Measurements from ENCODE around the gene RRP15. TPM values are rescaled to one million over a fixed set of nuclear protein-coding genes. Genes with fewer than 3 reads are reported as not detected.
A peak's percentile ranks its signal among the peaks of the same experiment; 100 is the strongest.

Gene RRP15
- total and polyA plus RNA-seq, 2 of the 13 experiments (the other 11 are each of a cell fraction or from before 2014, with no cell fraction given): 2.1 to 37.5 TPM

DNA sequence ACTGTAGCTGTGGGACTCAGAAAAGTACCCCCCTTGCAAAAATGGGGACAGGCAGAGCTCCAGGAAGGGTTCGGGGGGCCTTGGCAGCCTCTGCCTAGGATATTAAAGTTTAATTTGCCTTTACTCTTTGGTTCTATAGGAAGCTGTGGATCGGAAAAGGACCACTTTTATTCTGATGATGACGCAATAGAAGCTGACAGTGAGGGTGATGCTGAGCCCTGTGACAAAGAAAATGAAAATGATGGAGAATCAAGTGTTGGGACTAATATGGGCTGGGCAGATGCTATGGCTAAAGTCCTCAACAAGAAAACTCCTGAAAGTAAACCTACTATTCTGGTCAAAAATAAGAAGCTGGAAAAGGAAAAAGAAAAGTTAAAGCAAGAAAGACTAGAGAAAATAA is 17.1 kb downstream of the RRP15 start:
- Histone ChIP-seq H3K9ac (ENCODE audit: insufficient read depth, low read depth, low read length) (no peak overlapping the region), H3K79me2 (ENCODE audit: insufficient read depth, low read length) (peaks cover 16% of the 10 kb centered on the region), H3K4me2 (ENCODE audit: low read depth, low read length) (no peak overlapping the region), H4K20me1 (ENCODE audit: insufficient read depth, low read length) (no peaks in the 10 kb centered on the region; the same call in 1 of the 2 replicates), H3K4me1 (ENCODE audit: insufficient read depth, low read length) (no peaks in the 10 kb centered on the region), H3K27me3 (ENCODE audit: control insufficient read depth in 1 of 2, insufficient read depth in 2 of 2, low read length in 2 of 2) (no peaks in the 10 kb centered on the region; a peak in 1 of 5 replicates), H3K9me3 (ENCODE audit: low read length) (no peaks in the 10 kb centered on the region), H2AFZ (ENCODE audit: low read length) (no peak overlapping the region), H3K27ac (ENCODE audit: extremely low read length, insufficient read depth, low read length) (no peak overlapping the region), H3K36me3 (replicated peaks in 1 of 2; ENCODE audit: control insufficient read depth in 1 of 2, insufficient read depth in 2 of 2, low read length in 2 of 2) (peaks cover 11 to 30% of the 10 kb centered on the region in 2 experiments; a peak in 4 of 5 replicates), H3K4me3 (replicated peaks in 1 of 3; ENCODE audit: insufficient read depth in 1 of 3, low read depth in 2 of 3, low read length in 3 of 3) (no peak overlapping the region)
- POLR2A ChIA-PET: no interaction called here
- 93% methylated on average over 3 of the region's 3 CpGs for WGBS (ENCODE audit: low lambda C conversion rate)
- TF ChIP-seq CEBPB (IDR thresholded peaks at IDR 0.05; ENCODE audit: borderline replicate concordance, low read depth, low read length) (peak; percentile 72; the same call in 1 of the 2 replicates), ZMAT3 (CRISPR knock-in tag; conservative IDR thresholded peaks at IDR 0.05) (no peak)
- DNase-seq (ENCODE audit: low spot score) (no peak), FAIRE-seq (no peak), ATAC-seq (no peak)
- BruUV-seq (replicated peaks): no TSS peak
- CTCF ChIA-PET (ENCODE audit: low intra/inter-chr PET ratio, low total read pairs): no interaction called here
- in situ Hi-C loops (cut with HindIII; ENCODE audit: extremely low pct_ligation_motif_present, low pct_unique_long_range_greater_than_20kb): no loop called here
- intact Hi-C loops (cut with micrococcal nuclease; ENCODE audit: unreplicated experiment): no loop called here

DNA sequence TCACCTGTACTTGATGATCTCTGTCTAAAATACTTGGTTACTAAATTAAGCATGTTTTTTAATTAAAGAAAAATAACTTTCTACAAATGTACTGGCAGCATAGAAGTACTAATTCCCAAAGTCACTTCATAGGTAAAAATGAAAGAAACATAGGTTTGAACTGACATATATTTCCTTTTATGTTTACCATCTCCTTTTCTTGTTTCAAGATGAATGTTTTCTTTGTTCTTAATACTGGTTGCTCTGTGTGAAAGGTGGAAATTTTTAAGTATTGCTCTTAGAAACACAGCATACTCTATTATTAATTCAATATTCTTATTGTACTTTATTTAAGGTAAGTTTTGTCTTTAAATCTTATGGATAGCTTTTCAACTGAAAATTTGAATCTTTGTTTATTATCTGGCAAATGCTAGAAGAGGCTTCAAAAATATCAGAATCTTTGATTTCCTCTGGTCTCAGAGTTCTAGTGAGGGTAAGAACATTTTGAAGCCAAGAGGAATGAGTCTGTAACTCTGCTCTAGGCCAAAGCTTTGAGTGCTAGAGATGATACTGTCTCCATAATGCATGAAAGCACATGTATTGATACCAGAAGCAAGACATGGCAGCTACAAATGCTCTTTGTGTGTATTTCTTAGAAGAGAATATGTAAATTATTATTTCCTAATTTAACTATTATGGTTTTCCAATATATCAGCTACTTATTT is 18.2 kb downstream of the RRP15 start:
- in situ Hi-C loops (cut with HindIII; ENCODE audit: extremely low pct_ligation_motif_present, low pct_unique_long_range_greater_than_20kb): no loop called here
- H3K36me3 ChIP-seq (replicated peaks in 1 of 2; ENCODE audit: control insufficient read depth in 1 of 2, insufficient read depth in 2 of 2, low read length in 2 of 2): peaks cover 11 to 37% of the 10 kb centered on the region in 2 experiments; a peak in 4 of 5 replicates
- DNase-seq (ENCODE audit: low spot score) (no peak), FAIRE-seq (no peak), ATAC-seq (no peak)
- no peak overlapping the region for H3K9ac ChIP-seq (ENCODE audit: insufficient read depth, low read depth, low read length)
- no TSS peak for BruUV-seq (replicated peaks)
- H3K4me3 ChIP-seq (replicated peaks in 1 of 3; ENCODE audit: insufficient read depth in 1 of 3, low read depth in 2 of 3, low read length in 3 of 3): no peak overlapping the region
- no peak overlapping the region for H3K27ac ChIP-seq (ENCODE audit: extremely low read length, insufficient read depth, low read length)
- no peak overlapping the region for H3K4me2 ChIP-seq (ENCODE audit: low read depth, low read length)
- ChIA-PET CTCF (ENCODE audit: low intra/inter-chr PET ratio, low total read pairs) (no interaction called here), POLR2A (no interaction called here)
- H3K79me2 ChIP-seq (ENCODE audit: insufficient read depth, low read length): peaks cover 16% of the 10 kb centered on the region
- intact Hi-C loops (cut with micrococcal nuclease; ENCODE audit: unreplicated experiment): no loop called here
- H2AFZ ChIP-seq (ENCODE audit: low read length): no peak overlapping the region
- H3K9me3 ChIP-seq (ENCODE audit: low read length): no peaks in the 10 kb centered on the region
- no peaks in the 10 kb centered on the region for H3K4me1 ChIP-seq (ENCODE audit: insufficient read depth, low read length)
- H4K20me1 ChIP-seq (ENCODE audit: insufficient read depth, low read length): no peaks in the 10 kb centered on the region; the same call in 1 of the 2 replicates
- no peak for TF ChIP-seq TAF1 (CRISPR knock-in tag; IDR thresholded peaks at IDR 0.05)
- no peak for TF ChIP-seq ZNF616 (CRISPR knock-in tag; IDR thresholded peaks at IDR 0.05; ENCODE audit: low read depth)
- TF ChIP-seq ZBTB7B (CRISPR knock-in tag; IDR thresholded peaks at IDR 0.05): no peak
- no peak for TF ChIP-seq MEIS1 (CRISPR knock-in tag; IDR thresholded peaks at IDR 0.05; ENCODE audit: borderline replicate concordance)
- no peak for TF ChIP-seq CBX1 (IDR thresholded peaks at IDR 0.05; ENCODE audit: low read depth)
- TF ChIP-seq FOXC1 (CRISPR knock-in tag; IDR thresholded peaks at IDR 0.05; ENCODE audit: borderline replicate concordance): no peak
- no peak for TF ChIP-seq NR2F1 (CRISPR knock-in tag; IDR thresholded peaks at IDR 0.05)
- TF ChIP-seq RBM22 (optimal IDR thresholded peaks at IDR 0.05; ENCODE audit: low read length): no peak
- no peak for TF ChIP-seq REXO4 (CRISPR knock-in tag; IDR thresholded peaks at IDR 0.05; ENCODE audit: borderline replicate concordance)
- no peak for TF ChIP-seq ZNF124 (CRISPR knock-in tag; IDR thresholded peaks at IDR 0.05)
- H3K27me3 ChIP-seq (ENCODE audit: control insufficient read depth in 1 of 2, insufficient read depth in 2 of 2, low read length in 2 of 2): no peaks in the 10 kb centered on the region; a peak in 1 of 5 replicates

Data from HepG2 (cell line).